Measurements from ENCODE around the gene BABAM2. TPM values are rescaled to one million over a fixed set of nuclear protein-coding genes. Genes with fewer than 3 reads are reported as not detected.

BABAM2 gene
- total RNA-seq, 1 donor from 2014 or later: 33.9 TPM

GRCh38 chr2:28377195-28377816 is 486.8 kb downstream of the BABAM2 start:
- Mint-ChIP-seq H3K27me3 (ENCODE audit: low read depth) (peaks cover 2% of the 10 kb centered on the region), H3K4me1 (ENCODE audit: low read depth) (peaks cover 3% of the 10 kb centered on the region), H3K36me3 (ENCODE audit: low read depth) (no peaks in the 10 kb centered on the region), H3K4me3 (ENCODE audit: unreplicated experiment) (no peak overlapping the region), H3K27ac (ENCODE audit: unreplicated experiment) (peak overlapping the region; percentile 32), H3K9me3 (ENCODE audit: low read depth) (no peaks in the 10 kb centered on the region)
- TF ChIP-seq CTCF (IDR thresholded peaks at IDR 0.05): no peak
- DNase-seq (ENCODE audit: low spot score): peak; percentile 75

GRCh38 chr2:28377984-28378678 is 487.6 kb downstream of the BABAM2 start:
- Mint-ChIP-seq H3K27ac (ENCODE audit: unreplicated experiment) (no peak overlapping the region), H3K4me3 (ENCODE audit: unreplicated experiment) (no peak overlapping the region), H3K36me3 (ENCODE audit: low read depth) (no peaks in the 10 kb centered on the region), H3K4me1 (ENCODE audit: low read depth) (peaks cover 3% of the 10 kb centered on the region), H3K27me3 (ENCODE audit: low read depth) (peaks cover under 1% of the 10 kb centered on the region), H3K9me3 (ENCODE audit: low read depth) (no peaks in the 10 kb centered on the region)
- no peak for TF ChIP-seq CTCF (IDR thresholded peaks at IDR 0.05)
- DNase-seq (ENCODE audit: low spot score): peak; percentile 65

GRCh38 chr2:28378679-28379584 is 488.4 kb downstream of the BABAM2 start:
- TF ChIP-seq CTCF (IDR thresholded peaks at IDR 0.05): no peak
- no peaks in the 10 kb centered on the region for H3K36me3 Mint-ChIP-seq (ENCODE audit: low read depth)
- H3K4me3 Mint-ChIP-seq (ENCODE audit: unreplicated experiment): no peak overlapping the region
- DNase-seq (ENCODE audit: low spot score): no peak
- no peaks in the 10 kb centered on the region for H3K9me3 Mint-ChIP-seq (ENCODE audit: low read depth)
- no peak overlapping the region for H3K27ac Mint-ChIP-seq (ENCODE audit: unreplicated experiment)
- peaks cover 3% of the 10 kb centered on the region for H3K4me1 Mint-ChIP-seq (ENCODE audit: low read depth)
- H3K27me3 Mint-ChIP-seq (ENCODE audit: low read depth): no peaks in the 10 kb centered on the region

- no peaks in the 10 kb centered on the region for H3K27me3 Mint-ChIP-seq (ENCODE audit: low read depth)
- H3K4me1 Mint-ChIP-seq (ENCODE audit: low read depth): peaks cover 3% of the 10 kb centered on the region
- no peaks in the 10 kb centered on the region for H3K9me3 Mint-ChIP-seq (ENCODE audit: low read depth)
- no peak overlapping the region for H3K27ac Mint-ChIP-seq (ENCODE audit: unreplicated experiment)
- H3K4me3 Mint-ChIP-seq (ENCODE audit: unreplicated experiment): no peak overlapping the region
- H3K36me3 Mint-ChIP-seq (ENCODE audit: low read depth): no peaks in the 10 kb centered on the region
- TF ChIP-seq CTCF (IDR thresholded peaks at IDR 0.05): no peak
- no peak for DNase-seq (ENCODE audit: low spot score)
Observed at GRCh38 chr2:28380219-28380618, 489.7 kb downstream of the BABAM2 start.
